OCI-LY3 (cell line): ENCODE data around the gene MEPE.

Source experiments
- H2AFZ ChIP-seq: fragments of 200-600, 300-600 bp; shearing (Covaris generic); 2 replicates; pipeline ENCODE4 v1.6.0; 2014; ENCODE audit warnings: antibody characterized with exemption, low read depth, low read length
- H3K27ac ChIP-seq: fragments of 200-600, 300-600 bp; sonication (generic); 2 replicates; pipeline ENCODE4 v1.5.1; 2014; ENCODE audit warnings: mild to moderate bottlenecking, low read length, moderate library complexity, mixed read lengths
- H3K27me3 ChIP-seq: fragments of 200-600, 300-600 bp; sonication (generic); 2 replicates; pipeline ENCODE4 v1.6.1; 2014; ENCODE audit warnings: low read depth, low read length, mixed read lengths
- H3K36me3 ChIP-seq: fragments of 200-600, 300-600 bp; sonication (generic); replicated peaks from 2 replicates; pipeline ENCODE3; 2014; ENCODE audit warnings: low read depth, low read length, mixed read lengths
- H3K4me1 ChIP-seq: fragments of 300-600, 200-600 bp; sonication (generic); 2 replicates; pipeline ENCODE4 v1.6.1; 2014; ENCODE audit warnings: low read length, mixed read lengths
- H3K4me2 ChIP-seq: fragments of 200-600, 300-600 bp; sonication (generic); 2 replicates; pipeline ENCODE4 v1.6.1; 2014; ENCODE audit warnings: low read length, mixed read lengths
- H3K4me3 ChIP-seq: fragments of 300-600, 200-600 bp; sonication (generic); 2 replicates; pipeline ENCODE4 v1.5.1; 2014; ENCODE audit warnings: antibody characterized with exemption, mild to moderate bottlenecking, low read length, moderate library complexity
- H3K79me2 ChIP-seq: fragments of 300-600, 200-600 bp; shearing (Covaris generic); 2 replicates; pipeline ENCODE4 v1.6.1; 2014; ENCODE audit warnings: mild to moderate bottlenecking, low read length, mixed read lengths
- H3K9ac ChIP-seq: fragments of 300-600, 200-600 bp; shearing (Covaris generic); 2 replicates; pipeline ENCODE4 v1.6.0; 2014; ENCODE audit warnings: mild to moderate bottlenecking, low read length, moderate library complexity
- H3K9me3 ChIP-seq: fragments of 200-600, 300-600 bp; shearing (Covaris generic); 2 replicates; pipeline ENCODE4 v1.6.1; 2014; ENCODE audit warnings: low read length, mixed read lengths; ENCODE audit not compliant: insufficient read depth
- H4K20me1 ChIP-seq: fragments of 200-600, 300-600 bp; sonication (generic); 2 replicates; pipeline ENCODE4 v1.6.1; 2016; ENCODE audit warnings: low read length, mixed read lengths; ENCODE audit not compliant: insufficient read depth
- CTCF ChIP-seq: fragments of 200-600, 300-600 bp; sonication (generic); IDR thresholded peaks from 2 replicates; pipeline ENCODE4 v1.5.1; 2014; ENCODE audit warnings: antibody characterized with exemption, low read length, low read depth
- EZH2phosphoT487 ChIP-seq: fragments of 200-600 bp; shearing (Covaris generic); IDR thresholded peaks from 2 replicates; pipeline ENCODE4 v1.6.1; 2018; ENCODE audit warnings: antibody characterized with exemption, mixed run types, low read depth

The MEPE gene

GRCh38 chr4:87832669-87833068 lies at the start of gene MEPE:
Gene MEPE, plus strand, starts transcription at chr4:87832969. Its CDS starts 1,746 bp downstream, at chr4:87834715.
- Histone ChIP-seq H3K4me1 (no peaks in the 10 kb centered on the region), H4K20me1 (no peaks in the 10 kb centered on the region), H3K79me2 (no peaks in the 10 kb centered on the region), H3K9ac (no peak within 1 kb of the TSS), H2AFZ (no peak within 1 kb of the TSS), H3K9me3 (no peaks in the 10 kb centered on the region), H3K4me2 (no peak within 1 kb of the TSS), H3K36me3 (no peaks in the 10 kb centered on the region), H3K27me3 (0 out of 2 replicates have a peak, but pooled peaks cover 2% of the 10 kb centered on the region), H3K4me3 (no peak within 1 kb of the TSS), H3K27ac (no peak within 1 kb of the TSS)
- TF ChIP-seq EZH2phosphoT487 = no peak

- no peak overlapping the region for H3K27ac ChIP-seq
- no peaks in the 10 kb centered on the region for H4K20me1 ChIP-seq
- no peak overlapping the region for H3K4me3 ChIP-seq
- H3K27me3 ChIP-seq = peaks cover 11% of the 10 kb centered on the region
- H3K4me1 ChIP-seq = peaks cover 7% of the 10 kb centered on the region
- no peak overlapping the region for H3K9ac ChIP-seq
- H3K9me3 ChIP-seq = no peaks in the 10 kb centered on the region
- H3K4me2 ChIP-seq = no peak overlapping the region
- no peaks in the 10 kb centered on the region for H3K79me2 ChIP-seq
- no peaks in the 10 kb centered on the region for H3K36me3 ChIP-seq
- TF ChIP-seq CTCF (no peak), EZH2phosphoT487 (no peak)
- no peak overlapping the region for H2AFZ ChIP-seq
These were observed 49.0 kb upstream of the MEPE start for GRCh38 chr4:87783781-87784180.

- Histone ChIP-seq H3K36me3 (no peaks in the 10 kb centered on the region), H3K4me3 (no peak overlapping the region), H3K27me3 (peaks cover 24% of the 10 kb centered on the region), H3K9ac (no peak overlapping the region), H3K79me2 (no peaks in the 10 kb centered on the region), H3K4me1 (peaks cover 7% of the 10 kb centered on the region), H3K4me2 (no peak overlapping the region), H4K20me1 (peaks cover 7% of the 10 kb centered on the region; the same call in 1 of the 2 replicates), H2AFZ (no peak overlapping the region), H3K27ac (no peak overlapping the region), H3K9me3 (no peaks in the 10 kb centered on the region)
- TF ChIP-seq EZH2phosphoT487 (no peak), CTCF (no peak)
These were observed 46.8 kb upstream of the MEPE start for GRCh38 chr4:87785731-87786509.

- no peaks in the 10 kb centered on the region for H4K20me1 ChIP-seq
These were observed 33.3 kb upstream of the MEPE start, which contains the start of gene IBSP for GRCh38 chr4:87799301-87800113. Gene IBSP, plus strand, starts transcription at chr4:87799554. Its CDS starts 2,808 bp downstream, at chr4:87802362.

More at GRCh38 chr4:87799301-87800113, 33.3 kb upstream of the MEPE start, which contains the start of gene IBSP:
- H3K27me3 ChIP-seq = no peaks in the 10 kb centered on the region
- no peak within 1 kb of the TSS for H3K27ac ChIP-seq
- no peak within 1 kb of the TSS for H2AFZ ChIP-seq
- H3K36me3 ChIP-seq = no peaks in the 10 kb centered on the region
- H3K4me1 ChIP-seq = no peaks in the 10 kb centered on the region
- TF ChIP-seq EZH2phosphoT487 (no peak), CTCF (no peak)
- H3K4me2 ChIP-seq = no peak within 1 kb of the TSS
- no peaks in the 10 kb centered on the region for H3K79me2 ChIP-seq
- no peak within 1 kb of the TSS for H3K4me3 ChIP-seq
- no peak within 1 kb of the TSS for H3K9ac ChIP-seq
- no peaks in the 10 kb centered on the region for H3K9me3 ChIP-seq
